NCI-H2171 treated with DMSO at 0.1 percent for 48 hours (cell line): ENCODE results near the gene CDH2.

ENCODE experiments used
- DNase-seq: peaks from one replicate; lab custom pipeline; 2025; lab: John Stamatoyannopoulos, UW

Gene CDH2

DNA sequence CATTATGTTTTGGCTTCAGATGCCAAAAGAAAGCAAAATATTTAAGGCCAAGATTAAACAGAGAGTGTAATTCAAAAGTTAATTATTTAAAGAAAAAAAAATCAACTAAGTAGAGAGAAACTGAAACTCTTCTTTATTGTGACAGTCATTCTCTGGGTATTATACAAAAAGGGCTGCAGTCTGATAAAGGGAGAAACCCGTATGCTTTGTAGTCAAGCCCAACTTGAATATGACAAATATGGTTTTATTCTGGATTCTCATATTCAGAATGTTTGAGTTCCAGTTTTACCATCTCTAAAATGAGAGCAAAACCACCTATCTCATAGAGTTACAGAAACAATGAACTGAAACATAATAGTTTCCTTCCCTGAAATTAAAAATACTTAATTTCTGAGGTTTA is 8.2 kb downstream of the CDH2 start:
- DNase-seq: no peak

DNA sequence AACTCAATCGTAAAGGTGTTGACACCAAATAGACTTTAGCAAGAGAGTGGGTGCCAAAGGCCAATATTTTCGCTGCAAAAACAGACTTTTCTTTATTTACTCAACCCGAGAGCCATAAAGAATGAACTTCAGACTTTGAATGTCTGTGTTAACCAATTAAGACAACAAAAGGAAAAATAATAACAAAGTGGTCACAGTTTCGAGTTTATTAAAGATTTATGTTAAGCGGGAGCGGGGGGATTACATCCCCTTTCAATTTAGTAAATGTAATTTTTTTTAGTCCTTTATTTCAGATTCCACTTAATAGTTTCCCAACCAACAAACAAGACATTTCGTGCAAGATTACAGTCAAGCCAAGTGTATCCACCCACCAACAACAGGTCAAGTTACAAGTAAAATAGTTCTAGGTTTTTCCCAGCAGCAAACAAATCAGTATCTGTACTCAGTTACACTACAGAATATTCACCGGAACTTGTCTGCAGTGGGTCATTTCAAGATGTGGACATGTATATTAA is 9.0 kb downstream of the CDH2 start:
- DNase-seq: no peak

DNA sequence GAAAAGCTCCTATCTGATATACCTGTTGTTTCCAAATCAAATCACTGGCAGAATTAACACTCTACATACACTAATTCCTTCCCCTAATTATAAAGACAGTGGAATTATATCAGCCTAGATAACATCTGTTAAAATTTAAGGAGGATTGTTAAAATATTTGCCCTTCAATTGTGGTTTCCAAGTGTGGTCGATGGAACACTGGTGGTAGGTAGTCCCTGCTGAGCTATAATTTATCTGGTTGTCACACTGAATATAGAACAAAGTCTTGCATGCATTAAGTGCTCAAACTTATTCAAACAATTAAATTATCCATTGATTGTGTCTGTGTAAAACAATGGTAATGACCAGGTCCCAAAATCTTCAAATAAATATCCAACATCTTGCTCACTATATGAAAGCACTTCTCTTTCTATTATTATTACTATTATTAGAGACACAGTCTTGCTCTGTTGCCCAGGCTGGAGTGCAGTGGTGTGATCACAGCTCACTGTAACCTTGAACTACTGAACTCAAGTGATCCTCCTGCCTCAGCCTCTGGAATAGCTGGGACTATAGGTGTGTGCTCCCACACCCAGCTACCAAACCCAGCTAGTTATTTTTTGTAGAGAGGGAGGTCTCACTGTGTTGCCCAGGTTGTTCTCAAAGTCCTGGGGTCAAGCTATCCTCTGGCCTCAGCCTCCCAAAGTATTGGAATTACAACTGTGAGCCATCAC is 12.0 kb downstream of the CDH2 start:
- no peak for DNase-seq

DNA sequence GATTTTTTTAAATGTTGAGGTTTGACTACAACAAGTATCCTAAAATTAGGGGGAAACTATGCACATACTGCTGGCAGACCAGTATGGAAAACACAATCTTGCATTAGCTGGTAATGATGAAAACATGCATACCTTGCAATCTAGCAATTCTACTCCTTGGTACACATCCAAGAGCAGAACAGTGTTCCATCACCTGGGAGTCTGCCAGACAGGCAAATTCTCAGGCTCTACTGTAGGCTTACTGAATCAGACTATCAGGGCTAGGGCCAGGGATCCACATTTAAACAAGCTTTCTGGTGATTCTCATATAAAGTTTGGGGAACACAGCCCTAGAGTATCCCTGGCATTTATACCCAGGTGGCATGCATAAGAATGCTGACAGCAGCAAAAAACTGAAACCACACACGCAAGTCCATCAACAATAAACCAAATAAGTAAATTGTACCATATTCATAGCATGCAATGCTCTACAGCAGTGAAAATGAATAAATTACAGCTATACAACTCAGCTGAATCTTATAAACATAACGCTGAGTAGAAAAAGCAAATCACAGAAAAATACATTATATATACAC is 13.6 kb downstream of the CDH2 start:
- no peak for DNase-seq

DNA sequence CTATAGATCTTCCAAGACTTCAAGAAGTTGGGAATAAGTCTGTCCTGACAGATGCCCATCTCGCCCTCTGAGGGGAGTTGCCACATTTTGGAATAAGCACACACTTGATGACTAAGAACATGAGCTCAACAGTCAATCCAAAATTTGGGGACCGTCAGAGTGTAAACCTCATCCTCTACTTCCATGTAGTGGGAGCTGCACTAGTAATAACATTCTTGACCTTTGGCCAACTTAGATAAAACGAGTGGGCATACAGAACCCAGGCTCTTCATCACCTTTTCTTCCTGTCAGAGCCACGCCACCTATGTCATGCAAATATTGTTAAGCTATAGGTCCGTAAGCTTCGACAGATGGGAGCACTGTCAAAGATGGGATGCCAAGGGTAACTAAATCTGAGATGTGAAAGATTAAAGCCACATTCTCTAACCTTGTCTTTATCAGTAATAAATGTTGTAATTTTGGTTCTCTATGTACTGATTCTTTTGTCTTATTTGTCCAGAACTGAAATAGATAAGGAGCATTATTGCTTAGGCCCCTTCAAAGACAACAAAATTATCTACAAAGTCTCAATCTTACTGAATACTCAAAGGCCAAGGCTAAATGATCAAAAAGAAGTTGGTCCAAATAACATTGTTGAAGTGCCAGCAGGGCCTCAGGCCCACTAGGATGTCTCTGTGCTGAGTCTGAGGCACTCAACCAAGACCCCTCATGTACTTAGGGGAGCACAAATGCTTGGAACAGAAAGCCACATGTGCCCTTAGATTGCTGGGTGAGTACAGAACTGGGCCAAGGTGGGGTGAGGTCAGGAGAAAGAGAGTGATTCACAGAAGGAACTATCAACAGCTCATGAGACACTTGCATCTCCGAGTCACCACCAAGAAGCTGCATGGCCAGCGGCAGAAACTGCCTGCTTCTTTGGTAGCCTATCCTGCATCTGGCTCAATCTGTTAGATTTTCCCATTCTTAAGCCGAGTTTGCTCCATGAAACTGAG is 15.0 kb downstream of the CDH2 start:
- no peak for DNase-seq

DNA sequence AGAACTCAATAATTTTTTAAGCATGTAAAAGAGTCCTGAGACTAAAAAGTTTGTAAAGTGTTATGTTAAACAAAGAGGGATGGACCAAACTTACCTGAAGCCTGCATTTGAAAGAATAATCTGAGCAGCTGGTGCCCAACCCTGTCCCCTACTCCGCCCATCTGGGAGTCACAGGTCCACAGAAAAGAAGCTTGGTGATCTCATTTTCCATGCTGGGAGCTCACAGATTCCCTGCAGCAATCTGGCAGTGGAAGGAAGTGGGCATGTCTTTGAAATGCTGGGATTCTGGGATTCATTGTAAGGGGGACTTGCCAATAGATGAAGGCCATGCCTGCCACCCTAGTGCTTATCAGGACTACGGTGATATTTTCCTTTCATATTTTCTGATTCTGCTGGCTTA is 17.9 kb downstream of the CDH2 start:
- DNase-seq: peak; percentile 64

DNA sequence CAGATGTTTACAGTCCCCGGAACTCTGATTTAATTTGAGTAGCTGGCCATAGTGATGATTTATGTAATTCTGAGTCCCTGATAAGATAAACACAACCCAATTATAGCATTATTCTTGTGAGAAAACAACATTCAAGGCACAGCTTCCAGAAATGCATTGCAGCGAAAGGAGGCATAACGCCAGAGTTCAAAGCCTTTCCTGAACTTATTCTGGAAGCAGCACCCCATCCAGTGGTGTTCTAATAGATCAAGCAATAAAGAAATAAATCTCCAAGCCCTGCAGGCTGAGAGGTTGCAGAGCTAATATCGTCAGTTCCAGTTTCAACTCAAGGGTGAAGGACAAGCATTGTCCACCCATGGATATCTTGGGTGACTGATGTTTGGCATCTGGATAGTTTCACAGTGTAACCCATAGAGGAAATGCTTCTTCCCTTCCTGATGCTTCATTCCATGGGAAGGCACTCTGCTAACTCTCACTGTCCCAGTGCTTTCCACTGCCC is 18.8 kb downstream of the CDH2 start:
- DNase-seq: no peak

DNA sequence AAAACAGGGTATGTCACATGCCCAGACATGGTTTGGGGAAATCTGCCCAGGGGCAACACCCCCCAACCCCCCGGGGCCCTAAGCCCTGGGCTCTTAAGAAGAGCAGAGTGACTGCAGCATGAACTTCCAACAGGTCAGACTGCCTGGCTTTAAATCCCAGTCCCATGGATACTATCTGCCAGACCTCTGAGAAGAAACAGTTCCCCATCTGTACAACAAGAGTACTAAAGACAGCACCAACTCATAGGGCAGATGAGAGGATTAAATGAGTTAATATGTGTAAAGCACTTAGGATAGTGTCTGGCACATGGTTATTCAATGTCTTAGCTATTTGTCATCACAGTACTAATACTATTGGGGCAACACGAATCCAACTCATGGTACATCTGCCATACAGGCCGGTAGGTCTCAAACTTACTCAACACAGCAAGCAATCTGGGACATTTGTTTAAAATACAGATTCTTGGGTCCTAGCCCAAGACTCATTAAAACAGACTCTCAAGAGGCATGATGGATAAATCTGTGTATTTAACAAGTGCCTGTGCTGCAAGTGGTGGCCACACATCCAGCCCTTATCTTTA is 23.4 kb downstream of the CDH2 start:
- DNase-seq: no peak

DNA sequence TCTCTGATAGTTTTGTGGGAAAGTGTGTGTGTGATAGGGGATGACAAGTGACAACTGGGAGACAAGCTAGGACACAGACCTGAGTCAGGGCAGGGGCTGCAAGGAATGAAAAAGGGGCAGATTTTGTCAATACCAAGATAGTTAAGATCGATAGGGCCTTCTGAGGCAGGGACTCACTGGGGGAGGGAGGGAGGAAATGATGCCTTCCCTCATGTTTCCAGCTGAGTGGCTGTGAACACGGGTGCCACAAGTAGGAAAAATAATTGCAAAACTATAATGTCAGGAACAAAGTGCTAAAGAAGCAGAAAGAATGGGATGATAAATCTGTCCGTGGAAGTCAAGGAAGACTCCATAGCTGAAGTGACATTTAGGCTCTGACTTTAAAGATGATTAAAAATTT is 24.2 kb downstream of the CDH2 start:
- DNase-seq: no peak

DNA sequence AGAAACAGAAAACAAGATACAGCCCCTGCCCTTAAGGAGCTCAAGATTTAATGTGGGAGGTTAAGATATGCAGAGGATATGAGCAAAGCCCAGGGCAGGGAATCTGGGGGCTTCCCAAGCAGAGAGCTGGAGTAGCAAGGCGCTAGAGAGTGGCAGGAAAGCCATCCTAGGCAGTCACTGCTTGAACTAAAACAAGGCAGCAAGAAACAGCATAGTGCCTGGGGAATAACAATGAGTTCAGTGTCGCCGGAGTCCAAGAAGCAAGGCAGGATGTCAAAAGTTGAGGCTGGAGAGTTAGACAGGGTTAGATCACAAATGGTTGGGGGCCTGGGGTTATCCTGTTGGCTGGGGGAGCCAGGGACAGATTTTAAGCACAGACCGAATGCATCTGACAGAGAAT is 24.6 kb downstream of the CDH2 start:
- DNase-seq: no peak

DNA sequence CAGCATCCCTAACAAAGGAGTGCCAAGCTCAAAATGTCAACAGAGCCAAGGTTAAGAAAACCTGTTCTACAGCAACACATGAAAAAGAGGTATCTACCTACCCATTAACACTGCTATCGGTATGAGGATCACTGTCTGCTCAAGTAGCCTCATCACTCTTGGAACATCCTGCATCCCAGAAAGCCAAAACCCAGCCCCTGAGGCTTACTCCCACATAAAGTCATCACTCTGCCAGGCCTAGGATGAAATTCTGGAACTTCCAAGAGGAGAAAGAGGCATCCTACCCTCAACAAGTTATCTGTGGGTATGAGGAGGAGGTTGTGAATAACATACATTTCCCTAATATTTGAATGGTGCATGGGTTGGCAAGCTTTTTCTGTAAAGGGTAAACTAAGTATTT is 25.5 kb downstream of the CDH2 start:
- DNase-seq: no peak

DNA sequence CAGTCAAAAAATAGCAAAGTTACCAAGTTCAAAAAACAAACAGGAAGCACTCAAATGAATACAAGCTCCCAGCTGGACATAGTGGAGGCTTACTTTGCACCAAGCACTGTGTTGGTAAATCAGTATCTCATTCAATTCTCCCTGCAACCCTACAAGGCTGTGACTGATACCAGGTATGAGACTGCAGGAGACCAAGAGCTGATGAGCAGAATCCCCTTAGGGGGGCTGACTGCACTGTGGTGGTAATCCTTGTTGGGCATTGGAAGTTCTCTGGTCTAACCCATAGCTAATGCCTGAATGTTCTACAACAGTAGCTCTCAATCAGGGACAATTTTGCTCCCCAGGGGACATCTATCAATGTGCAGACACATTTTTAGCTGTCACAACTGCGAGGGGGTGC is 26.0 kb downstream of the CDH2 start:
- no peak for DNase-seq

DNA sequence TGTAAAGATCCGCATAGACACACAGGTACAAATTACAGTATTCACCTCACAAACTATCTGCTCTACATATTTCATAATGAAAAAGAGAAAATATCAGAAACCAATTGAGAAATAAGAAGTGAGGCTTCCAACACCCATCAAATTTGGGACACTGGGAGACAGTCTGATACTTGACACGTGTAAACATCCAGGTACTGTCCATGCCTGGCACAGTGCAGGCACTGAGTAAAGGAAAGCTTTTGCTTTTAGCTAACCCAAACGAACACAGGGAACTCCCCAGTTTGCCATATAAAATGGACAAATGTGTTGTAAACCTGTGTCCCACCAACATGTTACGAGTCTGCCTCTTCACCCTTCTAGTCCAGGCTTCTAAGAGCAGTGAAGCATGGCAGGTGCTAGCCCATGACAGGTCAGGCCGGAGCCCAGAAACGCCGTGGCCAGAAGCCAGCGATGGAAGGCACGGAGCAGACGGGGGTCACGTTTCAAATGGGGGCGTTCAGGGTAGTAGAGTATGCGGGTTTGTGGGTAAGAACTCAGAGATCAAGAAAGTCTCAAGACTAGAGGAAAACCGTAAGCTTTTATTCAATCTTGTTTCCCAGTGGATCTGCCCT is 27.0 kb downstream of the CDH2 start:
- DNase-seq: no peak

DNA sequence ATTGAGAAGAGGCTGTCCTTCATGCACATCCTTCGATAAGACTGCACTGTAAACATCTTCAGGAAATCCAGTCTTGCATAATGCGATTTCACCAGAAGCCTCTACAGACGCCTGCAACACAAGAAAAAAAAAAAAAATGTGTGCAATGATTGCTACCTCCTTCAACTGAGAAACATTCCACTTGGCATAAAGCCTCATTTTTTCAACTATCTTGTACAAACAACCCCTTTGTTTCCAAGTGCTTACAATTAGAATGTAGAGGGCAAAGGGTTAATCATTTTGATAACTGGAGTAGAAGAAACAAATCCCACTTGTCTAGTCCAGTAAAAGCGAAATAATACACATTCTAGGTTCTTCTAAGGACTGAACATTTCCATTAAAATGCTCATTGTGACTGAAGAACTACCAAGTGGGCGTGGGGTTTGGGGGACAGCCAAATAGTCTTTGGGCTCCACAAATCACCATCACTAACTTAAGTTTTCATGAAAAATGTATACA is 29.2 kb downstream of the CDH2 start:
- DNase-seq: peak; percentile 70

DNA sequence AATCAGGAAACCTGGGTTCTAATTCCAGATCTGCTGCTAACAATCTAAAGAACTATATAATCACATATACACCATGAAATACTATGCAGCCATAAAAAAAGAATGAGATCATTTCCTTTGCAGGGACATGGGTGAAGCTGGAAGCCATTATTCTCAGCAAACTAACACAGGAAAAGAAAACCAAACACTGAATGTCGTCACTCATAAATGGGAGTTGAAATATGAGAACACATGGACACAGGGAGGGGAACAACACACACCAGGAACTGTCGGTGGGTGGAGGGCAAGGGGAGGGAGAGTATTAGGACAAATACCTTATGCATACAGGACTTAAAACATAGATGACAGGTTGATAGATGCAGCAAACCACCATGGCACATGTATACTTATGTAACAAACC is 33.2 kb downstream of the CDH2 start:
- no peak for DNase-seq

DNA sequence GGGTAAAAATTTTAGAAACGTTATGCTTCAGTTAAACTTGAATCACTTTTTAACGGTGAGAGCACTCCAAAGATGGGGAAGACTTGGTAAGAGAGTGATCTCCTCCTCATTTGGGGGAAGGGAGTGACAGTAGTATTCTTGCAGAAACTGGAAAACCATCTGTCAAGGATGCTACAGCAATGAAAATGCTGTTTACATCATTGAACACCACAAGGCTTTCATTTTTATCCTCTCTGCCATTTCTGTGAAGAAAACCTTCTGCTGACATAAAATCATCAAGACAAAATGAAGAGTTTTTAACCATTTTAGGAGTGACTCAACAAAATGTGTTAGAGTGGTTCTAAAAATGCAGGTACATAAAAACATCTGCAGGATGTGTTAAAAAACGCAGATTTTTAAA is 38.1 kb downstream of the CDH2 start:
- no peak for DNase-seq

DNA sequence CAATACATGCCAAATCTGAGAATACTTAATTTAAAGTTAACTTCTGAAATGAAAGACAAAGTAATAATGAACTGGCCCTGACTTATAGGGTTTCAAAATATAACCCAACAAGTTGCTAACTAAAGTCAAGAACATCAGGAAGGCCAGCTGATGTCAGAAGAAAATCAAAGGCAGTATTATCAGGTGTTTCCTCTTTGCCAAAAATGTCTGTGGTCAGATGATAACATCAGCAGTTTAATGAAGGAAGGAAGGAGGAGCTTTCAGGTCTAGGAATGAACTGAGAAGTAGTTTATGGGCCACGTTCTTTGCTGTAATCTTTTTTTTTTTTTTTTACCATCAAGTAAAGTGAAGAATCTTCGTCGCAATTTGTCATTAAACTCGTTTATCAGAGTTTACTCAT is 40.9 kb downstream of the CDH2 start:
- DNase-seq: no peak

DNA sequence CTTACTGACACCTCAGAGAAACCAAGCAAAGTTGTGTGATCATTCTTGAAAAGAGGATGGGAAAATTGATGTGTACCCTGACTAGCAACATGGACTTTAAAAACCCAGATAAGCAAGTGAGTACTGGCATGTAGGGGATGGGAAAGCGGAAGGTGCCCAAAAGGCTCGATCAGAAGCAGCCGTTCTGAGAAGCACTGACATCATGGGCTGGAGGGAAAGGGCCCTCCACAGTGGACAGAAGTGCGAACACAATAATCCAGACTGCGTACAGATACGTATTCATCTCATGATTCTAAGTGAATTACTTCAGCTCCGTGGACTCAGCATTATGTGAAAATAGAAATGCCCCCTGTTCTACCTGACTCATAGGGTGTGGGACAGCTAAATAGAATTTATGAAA is 42.2 kb downstream of the CDH2 start:
- no peak for DNase-seq

DNA sequence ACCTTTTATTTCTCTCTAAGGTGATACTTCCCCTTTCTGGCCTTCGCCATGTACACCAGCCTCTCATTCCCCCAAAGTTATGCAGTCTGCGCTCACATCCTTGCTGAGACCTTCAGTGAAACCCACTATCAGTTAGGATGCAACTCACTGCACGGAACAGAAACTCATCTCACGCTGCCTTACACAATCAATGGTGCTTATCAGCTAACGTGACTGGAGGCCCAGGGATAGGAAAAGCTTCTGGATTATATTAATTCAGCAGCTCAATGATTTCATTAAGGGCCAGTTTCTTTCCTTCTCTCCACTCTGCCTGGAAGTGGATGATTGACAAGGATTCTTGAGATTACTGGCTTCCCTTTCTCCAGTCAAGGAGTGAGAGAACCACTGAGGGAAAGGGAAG is 44.8 kb downstream of the CDH2 start:
- no peak for DNase-seq

DNA sequence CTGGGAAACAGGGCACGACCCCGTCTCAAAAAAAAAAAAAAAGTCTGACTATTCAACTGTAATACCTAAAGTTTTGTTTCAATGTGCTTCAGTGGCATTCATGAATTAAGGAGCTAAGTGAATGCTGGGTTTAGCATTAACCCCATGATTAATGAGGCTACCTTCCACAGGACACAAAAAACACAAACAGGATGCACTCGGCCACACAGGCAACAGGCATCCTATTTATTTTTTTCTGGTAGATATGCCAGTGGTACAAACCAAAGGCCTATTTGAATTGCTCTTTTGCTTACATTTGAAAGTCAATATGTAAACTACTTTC is 48.3 kb downstream of the CDH2 start:
- DNase-seq: no peak

DNA sequence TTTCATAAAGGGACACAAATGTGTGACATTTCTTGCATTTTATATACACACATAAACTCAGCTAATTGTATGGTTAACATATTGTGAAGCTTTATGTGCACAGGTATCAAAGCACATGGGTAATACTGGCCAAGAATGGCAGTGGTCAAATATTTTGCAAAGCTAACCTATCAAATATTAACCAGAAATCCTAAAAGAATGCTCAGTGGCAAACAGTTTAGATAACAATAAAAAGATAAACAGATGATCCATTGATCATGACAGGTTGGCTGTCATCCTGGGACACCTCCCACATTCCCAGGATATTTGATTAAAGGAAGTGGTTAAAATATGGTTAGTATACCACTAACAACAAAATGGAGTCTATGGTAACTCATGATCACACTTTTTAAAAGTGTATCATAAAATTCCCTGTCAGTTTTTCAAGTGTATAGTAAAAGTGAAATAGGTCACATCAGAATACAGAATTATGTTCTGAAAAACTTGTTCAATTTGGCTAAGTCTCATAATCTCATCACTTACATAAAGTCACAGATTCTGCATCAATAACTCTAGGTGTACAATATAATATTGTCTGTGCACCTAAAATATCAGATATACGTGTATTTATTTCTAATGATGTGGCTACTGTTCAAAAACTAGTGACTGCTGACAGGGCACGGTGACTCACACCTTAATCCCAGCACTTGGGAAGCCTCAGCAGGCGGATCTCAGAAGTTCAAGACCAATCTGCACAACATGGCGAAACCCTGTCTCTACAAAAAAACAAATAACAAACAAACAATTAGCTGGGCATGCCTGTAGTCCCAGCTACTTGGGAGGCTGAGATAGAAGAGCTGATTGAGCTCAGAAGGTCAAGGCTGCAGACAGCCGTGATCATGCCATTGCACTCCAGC is 48.9 kb downstream of the CDH2 start:
- no peak for DNase-seq
